AG09309 (cell line): ENCODE measurements around the gene HPD.

ENCODE experiments used
- DNase-seq: peaks from one replicate; pipeline ENCODE4 v3.0.0-alpha.2; 2010; ENCODE audit warnings: low read depth
- H3K4me3 ChIP-seq: 2 replicates; pipeline ENCODE4 v1.5.1; 2011; ENCODE audit warnings: mild to moderate bottlenecking, low read depth, low read length, moderate library complexity; ENCODE audit not compliant: control insufficient read depth
- CTCF ChIP-seq: IDR thresholded peaks from 2 replicates; pipeline ENCODE4 v1.5.1; 2011; ENCODE audit warnings: mild to moderate bottlenecking, low read depth, low read length, inconsistent platforms; ENCODE audit not compliant: insufficient read depth, control insufficient read depth; ENCODE audit errors: missing control alignments

The HPD gene

GRCh38 chr12:121849211-121849610, 9.4 kb downstream of the HPD start:
- no peak for TF ChIP-seq CTCF
- no peak for DNase-seq
- H3K4me3 ChIP-seq: no peak overlapping the region

- DNase-seq: no peak
- H3K4me3 ChIP-seq: no peak overlapping the region
- no peak for TF ChIP-seq CTCF
Measured at GRCh38 chr12:121845701-121846100, 13.0 kb downstream of the HPD start.

- no peak for TF ChIP-seq CTCF
- H3K4me3 ChIP-seq: no peak overlapping the region
- no peak for DNase-seq
Measured at GRCh38 chr12:121843236-121843982, 15.2 kb downstream of the HPD start.

GRCh38 chr12:121839993-121840761, 18.5 kb downstream of the HPD start:
- peak overlapping the region; percentile 49 for H3K4me3 ChIP-seq
- TF ChIP-seq CTCF: no peak
- DNase-seq: no peak

- peak; percentile 78 for DNase-seq
- H3K4me3 ChIP-seq: peak overlapping the region; percentile 49
- peak; percentile 52 for TF ChIP-seq CTCF
Measured at GRCh38 chr12:121839106-121839992, 19.3 kb downstream of the HPD start.

GRCh38 chr12:121838126-121838525, 20.5 kb downstream of the HPD start:
- no peak for DNase-seq
- no peak for TF ChIP-seq CTCF
- no peak overlapping the region for H3K4me3 ChIP-seq
